EH (cell line): ENCODE measurements around the gene CDIPT.

Experiments used
- DNase-seq: peaks from one replicate; pipeline ENCODE4 v3.0.0-alpha.2; 2015; ENCODE audit warnings: low read depth

The CDIPT gene

GRCh38 chr16:29810699-29811169, 52.3 kb downstream of the CDIPT start:
- DNase-seq: no peak

GRCh38 chr16:29809850-29810698, 53.0 kb downstream of the CDIPT start:
- no peak for DNase-seq

GRCh38 chr16:29809031-29809747, 53.8 kb downstream of the CDIPT start:
- DNase-seq: no peak
